Fibroblast of villous mesenchyme (primary cell): Measurements from ENCODE around the gene C1RL. TPM values are rescaled to one million over a fixed set of nuclear protein-coding genes. Genes with fewer than 3 reads are reported as not detected.

Source experiments
- DNase-seq: peaks from one replicate; pipeline ENCODE4 v3.0.0-alpha.2; 2010; ENCODE audit warnings: low read depth
- H3K4me3 ChIP-seq: 2 replicates; pipeline ENCODE4 v1.5.1; 2011; ENCODE audit warnings: low read depth, mild to moderate bottlenecking, low read length
- CTCF ChIP-seq: IDR thresholded peaks from 2 replicates; pipeline ENCODE4 v1.5.1; 2012; ENCODE audit warnings: low read depth, mild to moderate bottlenecking, low read length; ENCODE audit not compliant: insufficient read depth
- total RNA-seq: library from RNA; depleted of rRNA; stranded (reverse); fragments of >200 nt; gene quantifications from 2 replicates; pipeline ENCODE4 v1.2.3, GENCODE V29; 2012

C1RL gene
- total RNA-seq, 1 donor: 30.2 TPM

GRCh38 chr12:7093486-7093885 lies 15.5 kb downstream of the C1RL start:
- TF ChIP-seq CTCF: no peak
- DNase-seq: no peak
- no peak overlapping the region for H3K4me3 ChIP-seq

GRCh38 chr12:7092986-7093460 lies 16.0 kb downstream of the C1RL start:
- no peak overlapping the region for H3K4me3 ChIP-seq
- no peak for DNase-seq
- TF ChIP-seq CTCF: no peak

- peak; percentile 92 for DNase-seq
- peak within 1 kb of the TSS; percentile 67 for H3K4me3 ChIP-seq
- peak; percentile 92 for TF ChIP-seq CTCF
Measured at GRCh38 chr12:7092229-7092985, 16.6 kb downstream of the C1RL start, which contains the start of gene C1R. TSS of gene C1R (minus strand) at chr12:7092445. CDS start at chr12:7092388, 57 bp downstream.

GRCh38 chr12:7091660-7092228 lies 17.3 kb downstream of the C1RL start:
- no peak for TF ChIP-seq CTCF
- peak overlapping the region; percentile 67 for H3K4me3 ChIP-seq
- DNase-seq: peak; percentile 16

GRCh38 chr12:7091171-7091570 lies 17.8 kb downstream of the C1RL start:
- no peak for TF ChIP-seq CTCF
- H3K4me3 ChIP-seq: peak overlapping the region; percentile 67
- DNase-seq: no peak

GRCh38 chr12:7090222-7090998 lies 18.6 kb downstream of the C1RL start:
- peak; percentile 12 for DNase-seq
- TF ChIP-seq CTCF: no peak
- H3K4me3 ChIP-seq: peak overlapping the region; percentile 2
